Heart left ventricle (tissue), 16 donors: ENCODE data around the gene KRTAP4-4. TPM values are rescaled to one million over a fixed set of nuclear protein-coding genes. Genes with fewer than 3 reads are reported as not detected.
"Not testable (repeated sequence)": the region's sequence is repeated elsewhere in the genome, so short reads cannot be mapped to it uniquely, and the experiment has no call there.

Experiments used
- ATAC-seq, 4 donors: fragments of 200-7000 bp; cut with Tn5 transposase; one replicate each; pipeline ENCODE4 v1.9.1; 2020 to 2022; ENCODE audit warnings: moderate library complexity in 4 of 4, mild to moderate bottlenecking in 3 of 4, moderate number of reproducible peaks in 1 of 4
- DNase-seq, 5 donors: peaks; one replicate each; pipeline ENCODE4 v3.0.0-alpha.2; 2020
- H3K27ac ChIP-seq, 12 donors: fragments of 200-600 bp; sonication (generic) in 4 of 12; one replicate each; pipeline versions ENCODE4 v1.5.0 to v1.8.0; 2016 to 2022; ENCODE audit warnings: mild to moderate bottlenecking in 2 of 12
- H3K27me3 ChIP-seq, 9 donors: fragments of 200-600 bp; sonication (generic) in 2 of 9; one replicate each; pipeline versions ENCODE4 v1.5.1 to v1.8.0; 2016 to 2022; ENCODE audit warnings: mild to moderate bottlenecking in 3 of 9
- H3K36me3 ChIP-seq, 9 donors: fragments of 200-600 bp; sonication (generic) in 2 of 9; one replicate each; pipeline versions ENCODE4 v1.5.0 to v1.8.0; 2018 to 2022; ENCODE audit warnings: mild to moderate bottlenecking in 2 of 9
- H3K4me1 ChIP-seq, 12 donors: fragments of 200-600 bp; sonication (generic) in 4 of 12; one replicate each; pipeline versions ENCODE4 v1.5.0 to v1.8.0; 2016 to 2022; ENCODE audit warnings: mild to moderate bottlenecking in 3 of 12
- H3K4me3 ChIP-seq, 12 donors: fragments of 200-600 bp; sonication (generic) in 4 of 12; one replicate each; pipeline versions ENCODE4 v1.5.0 to v1.8.0; 2017 to 2022; ENCODE audit warnings: mild to moderate bottlenecking in 9 of 12, moderate library complexity in 4 of 12
- H3K9me3 ChIP-seq, 12 donors: fragments of 200-600 bp; sonication (generic) in 4 of 12; one replicate each; pipeline versions ENCODE4 v1.5.0 to v1.8.0; 2016 to 2022; ENCODE audit warnings: mild to moderate bottlenecking in 1 of 12
- POLR2A ChIP-seq, 2 donors: fragments of 450-650 bp; IDR thresholded peaks; one replicate each; pipeline ENCODE4 v1.6.1; 2017; ENCODE audit warnings: antibody characterized with exemption in 2 of 2, mild to moderate bottlenecking in 2 of 2, moderate library complexity in 2 of 2
- WGBS, 4 donors: extraction: QIAGEN DNeasy Blood & Tissue Kit in 2 of 4; methylation state at CpG; one replicate each; pipeline versions ENCODE4 v1.1.5 to v1.1.7; 2013 to 2018; 5-methylcytosine and 5-hydroxymethylcytosine counted together
- intact Hi-C, 10 donors: fragments of 100-400 bp; cut with DNase I; formaldehyde crosslinking; loops; one replicate each; pipeline versions ENCODE4 v1.11.1 to v1.14.2; 2022
- polyA plus RNA-seq, 2 donors: library from polyadenylated mRNA; stranded (reverse); fragments of 200-250 nt; gene quantifications; one replicate each; pipeline ENCODE4 v1.2.3, GENCODE V29; 2013
- total RNA-seq, 9 donors: library from RNA; depleted of rRNA in 2 of 9; stranded (reverse); fragments of >200 nt in 2 of 9; fragmentation: NEBNext Ultra II Directional in 3 of 9; extraction: Animal tissue kit (Norgen Biotek cat#: 25700) in 3 of 9; gene quantifications; one replicate each; pipeline versions ENCODE4 v1.1.0 to v1.2.4, GENCODE V29; 2016 to 2023
- TF ChIP-seq, protein P1 (sequence below), 12 donors: fragments of 200-600 bp; sonication (generic) in 4 of 12; IDR thresholded peaks; one replicate each; pipeline versions ENCODE4 v1.5.0 to v1.8.0; 2018 to 2022; ENCODE audit warnings: antibody characterized with exemption in 12 of 12, mild to moderate bottlenecking in 5 of 12
- donor health status: ischemic (EF 13 %, LVEDD 7.1; RV severe dilation, severe dysfunction).
- donor health status: healthy with polysubstance abuse.
- donor health status: DM: no; HTN: yes; CAD: no.
- donor health status: DM: no; HTN: no; CAD: no.
- donor health status: ischemic (EF 25% LVEDD 6.9; RV normal size, moderate dysfunction).
- donor health status: ischemic (EF 25% LVEDD 5.7; RV mildly dilated, moderate dysfunction).
- donor health status: healthy.
- donor health status: DM: yes; HTN: yes; CAD: no.
- donor health status: ischemic (EF 35%, LVEDD 5.7; RV mildly dilated, moderate dysfunction).
- donor health status: nonischemic (EF 11% LVEDD 7.7; RV severe dilation, severe dysfunction).
- donor health status: DM: yes; HTN: yes; CAD: no.
- donor health status: PGD.
- donor health status: ischemic (EF 29% LVEDD 5.4; RV normal size, mild dysfunction).
- donor health status: nonischemic (EF 23%, LVEDD 6.1; RV moderate dilation, normal function).

The KRTAP4-4 gene
- total and polyA plus RNA-seq, 11 donors, result not detected

DNA sequence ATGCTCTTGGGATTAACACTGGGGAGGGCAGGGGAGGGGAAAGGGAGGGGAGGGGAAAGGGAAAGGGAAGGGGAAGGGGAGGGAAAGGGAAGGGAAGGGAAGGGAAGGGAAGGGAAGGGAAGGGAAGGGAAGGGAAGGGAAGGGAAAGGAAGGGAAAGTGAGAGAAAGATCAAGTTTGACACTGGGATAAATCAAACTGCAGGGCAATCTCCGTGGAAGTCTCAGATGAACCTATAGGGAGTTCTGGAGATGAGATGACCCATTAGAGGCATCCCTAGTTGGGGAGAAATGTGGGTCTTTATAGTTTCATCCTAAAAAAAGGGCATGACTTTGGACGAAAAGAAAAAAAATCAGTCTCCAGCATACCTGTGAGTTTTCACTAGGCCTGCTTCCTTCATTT, 38.8 kb downstream of the KRTAP4-4 start:
- Histone ChIP-seq H3K4me1 (no peaks in the 10 kb centered on the region), H3K4me3 (no peak overlapping the region), H3K36me3 (no peaks in the 10 kb centered on the region), H3K27me3 (peaks cover 0 to 18% (median 0%) of the 10 kb centered on the region in 9 donors), H3K9me3 (no peaks in the 10 kb centered on the region), H3K27ac (no peak overlapping the region)
- WGBS, 4 donors, result 78 to 95% (median 84%) methylated on average over 2 of the region's 2 CpGs
- intact Hi-C loops, result no loop called here
- ATAC-seq, result no peak
- DNase-seq, result no peak
- TF ChIP-seq, protein P1, sequence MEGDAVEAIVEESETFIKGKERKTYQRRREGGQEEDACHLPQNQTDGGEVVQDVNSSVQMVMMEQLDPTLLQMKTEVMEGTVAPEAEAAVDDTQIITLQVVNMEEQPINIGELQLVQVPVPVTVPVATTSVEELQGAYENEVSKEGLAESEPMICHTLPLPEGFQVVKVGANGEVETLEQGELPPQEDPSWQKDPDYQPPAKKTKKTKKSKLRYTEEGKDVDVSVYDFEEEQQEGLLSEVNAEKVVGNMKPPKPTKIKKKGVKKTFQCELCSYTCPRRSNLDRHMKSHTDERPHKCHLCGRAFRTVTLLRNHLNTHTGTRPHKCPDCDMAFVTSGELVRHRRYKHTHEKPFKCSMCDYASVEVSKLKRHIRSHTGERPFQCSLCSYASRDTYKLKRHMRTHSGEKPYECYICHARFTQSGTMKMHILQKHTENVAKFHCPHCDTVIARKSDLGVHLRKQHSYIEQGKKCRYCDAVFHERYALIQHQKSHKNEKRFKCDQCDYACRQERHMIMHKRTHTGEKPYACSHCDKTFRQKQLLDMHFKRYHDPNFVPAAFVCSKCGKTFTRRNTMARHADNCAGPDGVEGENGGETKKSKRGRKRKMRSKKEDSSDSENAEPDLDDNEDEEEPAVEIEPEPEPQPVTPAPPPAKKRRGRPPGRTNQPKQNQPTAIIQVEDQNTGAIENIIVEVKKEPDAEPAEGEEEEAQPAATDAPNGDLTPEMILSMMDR (IDR thresholded peaks at IDR 0.05), result no peak
- TF ChIP-seq POLR2A (IDR thresholded peaks at IDR 0.05), result no peak

DNA sequence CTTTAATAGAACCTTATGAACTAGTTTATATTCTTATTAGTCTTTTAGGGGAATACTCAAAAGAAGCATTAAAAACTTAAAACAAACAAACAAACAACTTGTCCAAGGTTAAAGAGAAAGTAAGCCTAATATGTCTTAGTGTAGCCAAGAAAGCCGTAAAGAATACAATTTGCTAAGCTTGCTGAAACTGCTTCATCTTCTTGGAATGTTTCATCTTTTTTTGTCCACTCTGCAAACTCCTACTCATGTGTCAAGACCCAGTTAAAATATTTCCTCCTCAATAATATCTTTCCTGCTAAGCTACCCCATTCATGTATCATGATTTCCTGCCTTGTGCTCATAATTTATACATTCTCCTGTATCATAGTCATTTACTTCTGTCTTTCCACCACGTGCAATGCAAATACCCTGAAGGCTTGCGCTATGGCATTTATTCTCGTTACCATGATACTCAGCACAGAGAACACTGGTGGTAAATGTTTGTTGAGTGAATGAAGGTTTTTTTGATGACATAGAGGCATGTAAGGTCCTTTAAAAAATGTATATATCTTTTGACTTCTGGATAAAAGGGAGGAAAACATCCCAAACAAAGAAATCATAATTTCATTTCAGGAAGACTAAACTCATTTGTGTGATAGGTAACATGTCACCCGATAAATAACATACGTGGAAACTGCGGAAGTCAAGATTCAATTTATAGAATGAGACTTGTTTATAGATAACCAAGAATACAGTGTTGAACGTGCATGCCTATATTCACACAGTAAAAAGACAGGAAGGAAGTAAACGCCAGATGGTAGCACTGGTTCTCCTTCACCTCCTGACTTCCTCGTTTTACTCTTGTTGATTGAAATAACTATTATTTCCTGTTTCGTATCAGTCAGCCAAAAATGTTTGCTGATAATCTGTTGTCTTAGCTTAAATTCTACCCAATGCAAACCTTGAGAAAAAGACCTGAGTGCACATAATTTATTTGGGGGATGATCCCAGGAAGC, 40.6 kb downstream of the KRTAP4-4 start:
- ATAC-seq, intact Hi-C loops, H3K36me3 ChIP-seq, H3K27ac ChIP-seq, H3K9me3 ChIP-seq, H3K4me1 ChIP-seq, H3K4me3 ChIP-seq, DNase-seq: not testable (repeated sequence)
- 54 to 57% (median 56%) methylated on average over 11 of the region's 11 CpGs for WGBS, 4 donors
- H3K27me3 ChIP-seq, result peaks cover 0 to 18% (median 0%) of the 10 kb centered on the region in 9 donors

DNA sequence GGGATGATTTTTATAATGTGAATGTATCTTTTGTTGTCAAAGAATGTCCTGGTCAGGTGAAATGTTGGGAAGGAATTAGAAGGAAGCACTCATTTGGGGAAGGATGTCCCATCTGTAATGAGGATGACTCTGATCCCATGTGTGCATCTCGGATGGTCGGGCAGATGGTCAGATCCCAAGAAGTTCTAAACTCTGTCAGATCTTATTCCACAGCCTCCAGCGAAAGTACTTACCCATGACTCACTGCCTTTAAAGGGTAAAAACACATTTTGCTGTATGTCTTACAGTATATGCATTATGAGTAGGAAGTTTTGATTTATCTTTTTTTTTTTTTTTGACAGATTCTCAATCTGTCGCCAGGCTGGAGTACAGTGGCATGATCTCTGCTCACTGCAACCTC, 41.8 kb downstream of the KRTAP4-4 start:
- Histone ChIP-seq H3K36me3 (no peaks in the 10 kb centered on the region), H3K4me3 (no peak overlapping the region), H3K27me3 (peaks cover 0 to 18% (median 0%) of the 10 kb centered on the region in 9 donors), H3K4me1 (no peaks in the 10 kb centered on the region), H3K9me3 (no peaks in the 10 kb centered on the region), H3K27ac (no peak overlapping the region)
- intact Hi-C loops, result no loop called here
- DNase-seq (no peak), ATAC-seq (no peak)
- WGBS, 4 donors, result 82 to 91% (median 88%) methylated on average over 4 of the region's 4 CpGs
- TF ChIP-seq POLR2A (IDR thresholded peaks at IDR 0.05), result no peak
- TF ChIP-seq, protein P1 (IDR thresholded peaks at IDR 0.05), result no peak

DNA sequence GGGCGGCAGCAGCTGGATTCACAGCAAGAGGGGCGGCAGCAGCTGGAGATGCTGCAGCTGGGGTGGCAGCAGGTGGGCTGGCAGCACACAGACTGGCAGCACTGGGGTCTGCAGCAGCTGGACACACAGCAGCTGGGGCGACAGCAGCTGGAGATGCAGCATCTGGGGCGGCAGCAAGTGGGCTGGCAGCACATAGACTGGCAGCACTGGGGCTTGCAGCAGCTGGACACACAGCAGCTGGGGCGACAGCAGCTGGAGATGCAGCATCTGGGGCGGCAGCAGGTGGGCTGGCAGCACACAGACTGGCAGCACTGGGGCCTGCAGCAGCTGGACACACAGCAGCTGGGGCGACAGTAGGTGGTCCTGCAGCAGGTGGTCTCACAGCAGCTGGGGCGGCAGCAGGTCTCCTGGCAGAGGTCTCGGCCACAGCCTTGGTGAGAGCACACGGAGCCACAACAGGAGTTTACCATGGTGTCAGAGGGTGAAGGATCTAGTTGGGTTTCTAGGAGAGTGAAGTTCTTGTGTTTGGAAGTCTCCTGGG, 42.6 kb downstream of the KRTAP4-4 start, which contains the start of gene KRTAP4-11:
KRTAP4-11 (minus strand) TSS at position 528 of the 541 bp plus-strand sequence; CDS start at position 470, 58 bp downstream.
- WGBS, 4 donors, result 62 to 78% (median 75%) methylated on average over 5 to 10 of the region's 10 CpGs
- ATAC-seq, H3K4me1 ChIP-seq, H3K36me3 ChIP-seq, DNase-seq, H3K27ac ChIP-seq, intact Hi-C loops, H3K4me3 ChIP-seq, H3K9me3 ChIP-seq: not testable (repeated sequence)
- peaks cover 0 to 18% (median 0%) of the 10 kb centered on the region in 9 donors for H3K27me3 ChIP-seq

DNA sequence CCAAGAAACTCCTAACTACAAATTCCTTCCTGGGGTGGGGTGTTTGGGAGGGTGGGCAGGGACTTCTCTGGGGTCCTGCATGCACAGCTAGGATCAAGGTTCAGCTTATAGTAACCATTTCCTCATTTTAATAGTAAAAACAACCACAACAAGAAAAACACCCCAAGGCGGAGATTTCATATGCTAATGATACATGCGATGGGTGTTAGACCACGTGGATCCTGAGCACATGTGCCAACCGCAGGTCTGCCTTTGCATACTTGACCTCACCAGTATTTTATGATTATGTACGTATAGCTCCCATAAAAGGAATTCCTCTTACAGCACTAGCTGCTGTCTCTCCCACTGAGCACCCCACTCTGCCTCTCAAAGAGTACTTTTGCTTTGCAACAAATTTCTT, 44.3 kb downstream of the KRTAP4-4 start:
- intact Hi-C loops, result no loop called here
- H3K4me3 ChIP-seq, result no peak overlapping the region
- no peaks in the 10 kb centered on the region for H3K36me3 ChIP-seq
- H3K9me3 ChIP-seq, result no peaks in the 10 kb centered on the region
- H3K27me3 ChIP-seq, result peaks cover 0 to 18% (median 0%) of the 10 kb centered on the region in 9 donors
- DNase-seq, result no peak
- no peak for ATAC-seq
- H3K27ac ChIP-seq, result no peak overlapping the region
- 65 to 76% (median 72%) methylated on average over 5 of the region's 5 CpGs for WGBS, 4 donors
- no peak for TF ChIP-seq POLR2A (IDR thresholded peaks at IDR 0.05)
- no peaks in the 10 kb centered on the region for H3K4me1 ChIP-seq
